Mononuclear cell (primary cell): ENCODE measurements around the gene TMPRSS12. TPM values are rescaled to one million over a fixed set of nuclear protein-coding genes. Genes with fewer than 3 reads are reported as not detected.
A peak's percentile ranks its signal among the peaks of the same experiment; 100 is the strongest.
"Not testable (repeated sequence)": the region's sequence is repeated elsewhere in the genome, so short reads cannot be mapped to it uniquely, and the experiment has no call there.

Source experiments
- H3K27me3 ChIP-seq: 2 replicates; pipeline ENCODE4 v1.6.0; 2011; ENCODE audit warnings: low read length, control low read depth; ENCODE audit not compliant: insufficient read depth
- H3K4me1 ChIP-seq: 2 replicates; pipeline ENCODE4 v1.5.1; 2011; ENCODE audit warnings: mild to moderate bottlenecking, low read length, control low read depth; ENCODE audit not compliant: insufficient read depth
- H3K4me3 ChIP-seq: 2 replicates; pipeline ENCODE4 v1.5.1; 2011; ENCODE audit warnings: mild to moderate bottlenecking, low read length, moderate library complexity
- H3K9me3 ChIP-seq: 2 replicates; pipeline ENCODE4 v1.5.1; 2011; ENCODE audit warnings: low read depth, mild to moderate bottlenecking, control low read depth, low read length
- total RNA-seq: library from RNA; depleted of rRNA; stranded (reverse); fragments of >200 nt; gene quantifications from one replicate; pipeline ENCODE4 v1.2.3, GENCODE V29; 2012

Gene TMPRSS12
- total RNA-seq, 1 donor, result not detected

DNA sequence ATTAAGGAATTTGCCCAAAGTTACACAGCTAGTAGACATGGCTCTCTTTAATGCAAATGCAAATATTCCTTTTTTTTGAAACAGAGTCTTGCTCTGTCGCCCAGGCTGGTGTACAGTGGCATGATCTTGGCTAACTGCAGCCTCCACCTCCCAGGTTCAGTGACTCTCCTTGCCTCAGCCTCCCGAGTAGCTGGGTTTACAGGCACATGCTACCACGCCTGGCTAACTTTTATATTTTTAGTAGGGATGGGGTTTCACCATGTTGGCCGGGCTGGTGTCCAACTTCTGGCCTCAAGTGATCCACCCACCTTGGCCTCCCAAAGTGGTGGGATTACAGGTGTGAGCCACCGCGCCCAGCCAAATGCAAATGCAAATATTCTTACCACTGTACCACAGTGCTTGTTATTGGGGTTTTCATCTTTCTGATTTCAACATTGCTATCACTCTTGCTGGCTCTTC is 85.1 kb downstream of the TMPRSS12 start:
- H3K4me3 ChIP-seq, result peak overlapping the region; percentile 50
- peaks cover 45% of the 10 kb centered on the region for H3K4me1 ChIP-seq
- no peaks in the 10 kb centered on the region for H3K27me3 ChIP-seq
- no peaks in the 10 kb centered on the region for H3K9me3 ChIP-seq

DNA sequence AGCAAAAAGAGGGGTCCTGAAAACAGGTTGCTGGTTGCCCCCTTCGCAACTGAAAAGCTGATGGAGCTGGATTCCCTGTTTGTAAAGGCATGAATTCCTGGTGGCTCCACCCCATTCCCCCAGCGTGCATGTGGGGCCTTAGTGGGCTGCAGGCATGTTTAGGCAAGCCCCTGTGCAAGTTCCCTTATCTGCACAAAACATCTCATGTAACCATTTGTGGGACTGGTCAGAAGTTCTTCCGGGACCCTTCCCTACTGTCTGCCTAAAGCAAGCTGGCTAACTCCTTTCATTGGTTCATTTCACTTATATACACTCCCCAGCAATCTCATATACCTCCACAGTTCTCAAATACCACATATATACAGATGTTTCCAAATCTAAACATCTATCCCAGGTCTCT is 85.7 kb downstream of the TMPRSS12 start:
- Histone ChIP-seq H3K27me3 (no peaks in the 10 kb centered on the region), H3K9me3 (no peaks in the 10 kb centered on the region), H3K4me3 (peak overlapping the region; percentile 50), H3K4me1 (peaks cover 46% of the 10 kb centered on the region)

DNA sequence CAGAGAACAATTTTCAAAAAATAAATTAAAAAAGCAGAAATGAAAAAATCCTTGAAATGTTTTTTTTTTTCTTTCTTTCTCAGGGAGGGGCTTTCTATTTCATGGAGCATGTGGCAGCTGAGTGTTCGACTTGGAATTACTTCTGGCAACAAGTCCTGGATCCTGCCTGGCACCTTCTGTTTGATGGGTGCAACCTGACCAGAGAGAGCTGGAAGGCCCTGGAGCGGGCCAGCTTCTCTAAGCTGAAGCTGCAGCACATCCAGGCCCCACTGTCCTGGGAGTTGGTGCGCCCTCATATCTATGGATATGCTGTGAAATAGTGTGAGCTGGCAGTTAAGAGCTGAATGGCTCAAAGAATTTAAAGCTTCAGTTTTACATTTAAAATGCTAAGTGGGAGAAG is 87.1 kb downstream of the TMPRSS12 start:
- Histone ChIP-seq H3K4me1 (peaks cover 49% of the 10 kb centered on the region), H3K9me3 (no peaks in the 10 kb centered on the region), H3K4me3 (no peak overlapping the region), H3K27me3 (no peaks in the 10 kb centered on the region)

DNA sequence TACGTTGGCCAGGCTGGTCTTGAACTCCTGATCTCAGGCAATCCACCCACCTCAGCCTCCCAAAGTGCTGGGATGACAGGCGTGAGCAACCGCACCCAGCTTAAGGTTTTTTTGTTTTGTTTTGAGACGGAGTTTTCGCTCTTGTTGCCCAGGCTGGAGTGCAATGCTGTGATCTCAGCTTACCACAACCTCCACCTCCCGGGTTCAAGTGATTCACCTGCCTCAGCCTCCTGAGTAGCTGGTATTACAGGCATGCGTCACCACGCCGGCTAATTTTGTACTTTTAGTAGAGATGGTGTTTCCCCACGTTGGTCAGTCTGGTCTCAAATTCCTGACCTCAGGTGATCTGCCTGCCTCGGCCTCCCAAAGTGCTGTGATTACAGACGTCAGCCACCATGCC is 87.8 kb downstream of the TMPRSS12 start:
- not testable (repeated sequence) for H3K27me3 ChIP-seq, H3K9me3 ChIP-seq, H3K4me3 ChIP-seq
- peaks cover 55% of the 10 kb centered on the region for H3K4me1 ChIP-seq

DNA sequence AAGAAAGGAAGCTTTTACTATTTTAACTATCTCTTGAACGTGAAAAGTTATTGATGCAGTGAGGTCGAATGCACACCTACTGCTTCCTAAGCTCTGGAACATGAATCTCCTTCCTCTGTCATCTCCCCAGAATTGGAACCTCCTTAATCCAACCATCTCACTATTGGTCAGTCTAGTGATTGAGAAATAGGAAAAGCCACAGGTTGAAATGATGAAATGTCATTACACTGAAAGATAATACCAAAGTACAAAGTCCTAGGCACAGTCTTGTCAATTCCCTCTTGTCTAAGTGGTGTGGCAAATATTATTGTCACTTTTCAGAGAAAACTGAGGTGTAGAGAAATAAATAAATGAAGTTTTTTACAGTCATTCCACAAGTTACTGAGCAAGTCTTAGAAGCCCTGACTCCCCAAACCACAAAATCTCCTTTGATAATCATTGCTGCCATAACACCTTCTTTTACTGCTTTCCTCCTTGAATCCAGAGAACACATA is 90.1 kb downstream of the TMPRSS12 start:
- H3K4me3 ChIP-seq, result no peak overlapping the region
- H3K4me1 ChIP-seq, result peaks cover 60% of the 10 kb centered on the region
- no peaks in the 10 kb centered on the region for H3K27me3 ChIP-seq
- H3K9me3 ChIP-seq, result no peaks in the 10 kb centered on the region

DNA sequence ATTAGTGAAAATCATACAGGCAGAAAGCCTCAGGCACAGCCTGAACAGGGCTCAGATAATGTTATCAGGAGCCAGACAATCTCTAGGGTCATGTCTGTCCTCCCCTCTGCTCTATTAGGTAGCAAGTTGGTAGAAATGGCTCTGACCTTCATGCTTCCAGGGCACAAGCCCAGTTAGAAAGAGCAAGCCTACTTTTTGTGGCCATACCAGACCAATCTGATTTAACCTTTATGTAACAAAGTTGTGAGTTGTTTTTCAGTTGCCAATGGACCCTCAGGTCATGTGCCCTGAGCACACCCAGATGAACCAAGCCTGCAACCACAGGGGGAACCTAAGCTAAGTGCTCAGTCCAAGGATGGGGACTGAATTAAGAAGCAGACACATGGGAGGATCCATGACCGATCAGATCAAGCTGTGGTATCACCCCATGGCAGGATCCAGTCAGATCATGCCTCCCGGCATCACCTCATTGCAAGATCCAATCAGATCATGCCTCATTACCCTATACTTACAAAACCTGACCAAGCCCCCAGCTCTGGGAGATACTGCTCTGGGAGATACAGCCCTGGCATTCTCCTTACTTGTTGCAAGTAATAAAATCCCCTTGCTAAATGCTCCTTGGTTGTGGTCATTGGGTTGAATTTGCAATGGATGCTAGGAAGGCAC is 90.9 kb downstream of the TMPRSS12 start:
- Histone ChIP-seq H3K9me3 (no peaks in the 10 kb centered on the region), H3K4me1 (peaks cover 52% of the 10 kb centered on the region), H3K27me3 (no peaks in the 10 kb centered on the region), H3K4me3 (no peak overlapping the region)

DNA sequence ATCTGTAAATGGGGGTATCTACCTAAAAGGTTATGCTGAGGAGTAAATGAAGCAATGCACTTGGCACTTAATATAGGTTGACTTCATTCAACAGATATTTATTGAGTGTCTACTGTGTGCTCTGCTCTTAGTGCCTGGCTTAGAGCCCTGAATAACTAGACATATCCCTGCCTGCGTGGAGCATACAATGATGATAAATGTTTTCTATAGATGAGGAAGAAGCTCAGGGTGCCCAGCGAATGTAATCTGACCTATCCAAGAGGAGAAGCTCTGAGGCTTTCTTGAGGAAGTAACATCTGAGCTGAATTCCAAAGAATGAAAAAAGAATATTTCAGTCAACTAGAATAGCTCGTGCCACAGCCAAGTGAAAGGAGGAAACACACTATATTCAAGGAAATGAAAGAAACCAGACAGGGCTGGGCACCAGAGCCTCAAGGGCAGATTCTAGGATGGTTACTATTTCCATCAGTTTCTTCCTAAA is 91.7 kb downstream of the TMPRSS12 start:
- H3K27me3 ChIP-seq, result no peaks in the 10 kb centered on the region
- peaks cover 45% of the 10 kb centered on the region for H3K4me1 ChIP-seq
- no peak overlapping the region for H3K4me3 ChIP-seq
- H3K9me3 ChIP-seq, result no peaks in the 10 kb centered on the region

DNA sequence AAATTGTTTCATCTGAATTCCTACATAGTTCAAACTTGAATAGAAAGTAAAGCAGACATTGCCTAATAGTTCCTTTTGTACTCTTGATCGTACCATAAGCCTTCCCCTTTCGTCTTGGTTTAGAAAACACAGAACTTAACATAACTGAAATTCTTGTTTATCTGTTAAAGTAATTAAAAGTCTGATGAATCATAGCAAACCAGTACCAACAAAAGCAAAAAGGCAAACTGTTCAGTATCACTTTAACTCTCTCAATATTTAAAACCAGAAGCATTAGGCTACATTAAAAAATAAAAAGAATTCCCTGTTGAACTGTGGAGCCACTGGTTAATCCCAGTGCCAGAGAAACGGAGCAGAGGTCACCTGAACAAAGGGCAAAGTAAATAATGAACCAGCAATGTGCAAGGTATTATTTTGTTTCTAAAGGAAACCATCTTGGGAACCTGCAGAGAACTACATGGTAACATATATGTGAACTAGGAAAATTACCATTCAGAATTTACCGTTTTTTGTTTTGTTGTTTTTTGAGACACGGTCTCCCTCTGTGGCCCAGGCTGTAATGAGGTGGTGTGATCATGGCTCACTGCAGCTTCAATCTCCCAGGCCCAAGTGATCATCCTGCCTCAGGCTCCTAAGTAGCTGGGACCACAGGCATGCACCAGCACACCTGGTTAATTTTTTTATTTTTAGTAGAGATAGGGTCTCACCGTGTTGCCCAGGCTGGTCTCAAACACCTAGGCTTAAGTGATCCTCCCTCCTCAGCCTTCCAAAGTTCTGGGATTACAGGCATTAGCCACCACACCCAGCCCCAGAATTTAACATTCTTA is 92.5 kb downstream of the TMPRSS12 start:
- H3K4me3 ChIP-seq, result no peak overlapping the region
- no peaks in the 10 kb centered on the region for H3K27me3 ChIP-seq
- no peaks in the 10 kb centered on the region for H3K9me3 ChIP-seq
- peaks cover 45% of the 10 kb centered on the region for H3K4me1 ChIP-seq

DNA sequence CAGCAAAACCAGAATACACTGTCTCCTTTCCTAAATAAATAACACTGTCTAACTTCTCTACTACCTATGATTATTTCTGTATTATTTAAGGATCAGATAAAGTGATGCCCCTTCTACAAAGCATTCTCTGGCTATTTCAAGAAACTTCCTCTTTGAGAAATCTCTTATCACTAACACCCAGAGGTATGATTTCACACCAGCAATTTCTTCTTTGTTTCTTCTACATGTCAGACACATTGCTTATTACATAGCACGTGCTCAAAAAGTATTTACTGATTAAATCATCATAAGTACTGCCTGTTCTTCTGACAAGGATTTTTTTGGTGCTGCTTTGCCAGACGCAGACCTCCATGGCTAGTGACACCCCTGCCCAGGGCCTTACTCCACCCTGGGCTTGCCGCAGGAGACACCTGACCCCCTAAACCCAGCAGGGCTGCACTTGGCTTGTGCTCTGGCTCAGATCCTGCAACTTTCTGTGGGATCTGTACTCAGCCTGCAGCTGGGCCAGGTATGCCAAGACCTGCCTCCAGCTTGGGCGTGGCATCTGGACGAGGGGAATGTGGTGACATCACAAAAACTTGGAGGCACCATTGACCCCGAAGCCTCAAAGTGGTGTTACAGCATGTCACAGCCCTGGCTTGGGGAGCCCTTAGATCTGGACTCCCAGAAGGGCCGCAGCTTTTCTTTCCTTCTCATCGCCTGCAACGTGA is 94.2 kb downstream of the TMPRSS12 start:
- H3K4me3 ChIP-seq, result no peak overlapping the region
- peaks cover 42% of the 10 kb centered on the region for H3K4me1 ChIP-seq

More for the DNA sequence above, 94.2 kb downstream of the TMPRSS12 start:
- H3K27me3 ChIP-seq, result no peaks in the 10 kb centered on the region
- H3K9me3 ChIP-seq, result no peaks in the 10 kb centered on the region

Other genes with a start within 250 kb of the TMPRSS12 start
- gene ATF1, start 78.8 kb upstream of the TMPRSS12 start, total RNA-seq, result 9.6 TPM
- not detected for gene HIGD1C, start 109.6 kb downstream of the TMPRSS12 start, total RNA-seq
- gene SLC11A2, start 183.5 kb downstream of the TMPRSS12 start, total RNA-seq, result 51.2 TPM
- gene LETMD1, start 205.4 kb downstream of the TMPRSS12 start, total RNA-seq, result 63.4 TPM
- gene CSRNP2, start 240.7 kb downstream of the TMPRSS12 start, total RNA-seq, result 7.7 TPM